GM12878 (cell line): Measurements from ENCODE around the gene STAT4. TPM values are rescaled to one million over a fixed set of nuclear protein-coding genes. Genes with fewer than 3 reads are reported as not detected.

Experiments
- ATF2 ChIP-seq: IDR thresholded peaks from 2 replicates; pipeline ENCODE4 v1.6.1; 2012; ENCODE audit warnings: low read length, inconsistent platforms
- ATF3 ChIP-seq: IDR thresholded peaks from 2 replicates; pipeline ENCODE4 v1.6.1; 2011; ENCODE audit warnings: low read depth, mild to moderate bottlenecking, low read length, moderate library complexity, borderline replicate concordance; ENCODE audit errors: extremely low read depth
- BCLAF1 ChIP-seq: fragments of 450-650 bp; IDR thresholded peaks from 2 replicates; pipeline ENCODE4 v1.6.1; 2017; ENCODE audit warnings: antibody characterized with exemption, mild to moderate bottlenecking, moderate library complexity
- E4F1 ChIP-seq: fragments of 450-650 bp; IDR thresholded peaks from 2 replicates; pipeline ENCODE4 v1.6.1; 2018; ENCODE audit warnings: borderline replicate concordance, mild to moderate bottlenecking; ENCODE audit not compliant: partially characterized antibody
- MXI1 ChIP-seq: fragments of 150-350 bp; IDR thresholded peaks from 2 replicates; pipeline ENCODE4 v1.6.1; 2011; ENCODE audit warnings: low read depth, mild to moderate bottlenecking, inconsistent platforms, low read length, improper control_type of control experiment
- RBBP5 ChIP-seq: fragments of 200-600 bp; sonication (generic); conservative IDR thresholded peaks from 2 replicates; pipeline ENCODE4 v1.6.1; 2016
- SUPT20H ChIP-seq: IDR thresholded peaks from 2 replicates; pipeline ENCODE4 v1.6.1; 2011; ENCODE audit warnings: low read depth, mild to moderate bottlenecking, low read length, moderate library complexity, borderline replicate concordance; ENCODE audit not compliant: control insufficient read depth
- polyA plus RNA-seq, 11 experiments: library from polyadenylated mRNA; depleted of rRNA in 4 of 11; unstranded in 6 of 11; stranded (reverse) in 5 of 11; fragments of >200 nt; fragmentation: Nextera tagmentation in 4 of 11; fragmentation: Illumina TruSeq in 1 of 11; extraction: Ambion mirVana in 4 of 11; extraction: Trizol in 1 of 11; gene quantifications; 1 replicate in 1 of 11; 2 replicates in 10 of 11; pipeline versions ENCODE4 v1.2.1 to v1.2.3, GENCODE V29; 2011 to 2016; ENCODE audit warnings: inconsistent platforms in 2 of 11, missing spikeins in 2 of 11, low read depth in 1 of 11
- total RNA-seq, 4 experiments: library from RNA; depleted of rRNA in 3 of 4; stranded (reverse); fragments of >200 nt in 3 of 4; fragmentation: Illumina TruSeq in 1 of 4; extraction: Trizol in 1 of 4; gene quantifications; 2 replicates each; pipeline versions ENCODE4 v1.2.1 to v1.2.3, GENCODE V29; 2013 to 2021

The STAT4 gene
- total and polyA plus RNA-seq, 10 of the 15 experiments (the other 5 are each of a cell fraction or from before 2014, with no cell fraction given), result 3.1 to 9.3 (median 7.1) TPM

- TF ChIP-seq E4F1 (no peak), BCLAF1 (no peak), ATF2 (no peak), SUPT20H (no peak), ATF3 (no peak), MXI1 (no peak), RBBP5 (no peak)
Measured at GRCh38 chr2:191148281-191148680, 2.5 kb downstream of the STAT4 start (continued).
